ENCODE measurements around the gene ATP8B2. TPM values are rescaled to one million over a fixed set of nuclear protein-coding genes. Genes with fewer than 3 reads are reported as not detected.

Gene ATP8B2
- total RNA-seq, 1 donor from 2014 or later = 50.1 TPM

DNA sequence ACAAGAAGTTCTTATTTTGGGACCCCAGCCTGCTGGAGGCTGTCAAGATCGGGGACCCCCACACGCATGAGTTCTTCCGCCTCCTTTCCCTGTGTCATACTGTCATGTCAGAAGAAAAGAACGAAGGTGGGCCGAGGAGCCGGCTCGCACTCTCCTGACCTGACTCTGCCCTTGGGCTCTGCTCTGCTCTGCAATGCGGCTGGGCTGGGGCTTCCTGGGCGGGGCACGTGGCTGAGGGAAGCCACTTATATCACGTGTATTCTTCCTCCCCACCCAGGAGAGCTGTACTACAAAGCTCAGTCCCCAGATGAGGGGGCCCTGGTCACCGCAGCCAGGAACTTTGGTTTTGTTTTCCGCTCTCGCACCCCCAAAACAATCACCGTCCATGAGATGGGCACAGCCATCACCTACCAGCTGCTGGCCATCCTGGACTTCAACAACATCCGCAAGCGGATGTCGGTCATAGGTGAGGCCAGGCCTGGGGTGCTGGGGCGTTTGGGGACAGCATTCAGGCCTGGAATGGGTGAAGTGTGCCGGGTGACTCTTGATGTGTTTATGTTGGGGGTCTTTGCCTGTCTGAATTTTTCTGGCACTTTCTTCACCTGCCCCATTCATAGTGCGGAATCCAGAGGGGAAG lies 17.6 kb downstream of the ATP8B2 start:
- peaks cover 73% of the 10 kb centered on the region for H3K4me1 Mint-ChIP-seq (ENCODE audit: low read depth)
- DNase-seq (ENCODE audit: low spot score) = peak; percentile 64
- H3K27me3 Mint-ChIP-seq (ENCODE audit: insufficient read depth) = no peaks in the 10 kb centered on the region
- peak overlapping the region; percentile 73 for H3K4me3 Mint-ChIP-seq
- intact Hi-C loops (cut with micrococcal nuclease) = loop anchor here (2.0 kb wide), 1 partner anchor 16 kb away; no protein-coding TSS in a partner anchor
- no peaks in the 10 kb centered on the region for H3K9me3 Mint-ChIP-seq
- H3K27ac Mint-ChIP-seq = peak overlapping the region; percentile 87
- peaks cover 80% of the 10 kb centered on the region for H3K36me3 Mint-ChIP-seq (ENCODE audit: low read depth)

DNA sequence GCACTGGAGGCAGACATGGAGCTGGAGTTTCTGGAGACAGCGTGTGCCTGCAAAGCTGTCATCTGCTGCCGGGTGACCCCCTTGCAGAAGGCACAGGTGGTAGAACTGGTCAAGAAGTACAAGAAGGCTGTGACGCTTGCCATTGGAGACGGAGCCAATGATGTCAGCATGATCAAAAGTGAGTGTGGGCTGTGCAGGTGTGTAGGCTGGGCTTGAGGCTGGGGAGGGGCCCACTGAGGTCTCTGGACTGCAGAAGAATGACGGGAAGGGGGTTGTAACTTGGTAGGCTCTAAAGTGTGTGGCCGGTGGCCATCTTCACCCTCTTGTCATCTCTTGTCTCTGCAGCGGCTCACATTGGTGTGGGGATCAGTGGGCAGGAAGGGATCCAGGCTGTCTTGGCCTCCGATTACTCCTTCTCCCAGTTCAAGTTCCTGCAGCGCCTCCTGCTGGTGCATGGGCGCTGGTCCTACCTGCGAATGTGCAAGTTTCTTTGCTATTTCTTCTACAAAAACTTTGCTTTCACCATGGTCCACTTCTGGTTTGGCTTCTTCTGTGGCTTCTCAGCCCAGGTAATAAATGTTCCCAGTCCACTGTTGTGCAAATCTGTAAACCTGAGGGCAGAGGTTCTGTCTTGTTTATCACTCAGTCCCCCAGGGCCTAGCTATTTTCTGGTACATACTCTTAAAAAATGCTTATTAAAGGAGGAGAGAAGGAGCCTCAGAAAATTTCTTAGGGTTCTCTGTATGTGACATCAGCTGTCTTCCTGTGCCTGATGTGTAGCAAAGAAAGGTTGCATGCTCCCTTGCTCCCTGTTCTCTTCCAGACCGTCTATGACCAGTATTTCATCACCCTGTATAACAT lies 19.9 kb downstream of the ATP8B2 start:
- peaks cover 73% of the 10 kb centered on the region for H3K36me3 Mint-ChIP-seq (ENCODE audit: low read depth)
- intact Hi-C loops (cut with micrococcal nuclease) = loop anchor here (1.0 kb wide), 1 partner anchor 10 kb away; no protein-coding TSS in a partner anchor
- no peaks in the 10 kb centered on the region for H3K27me3 Mint-ChIP-seq (ENCODE audit: insufficient read depth)
- H3K9me3 Mint-ChIP-seq = no peaks in the 10 kb centered on the region
- peak overlapping the region; percentile 67 for H3K27ac Mint-ChIP-seq
- peaks cover 54% of the 10 kb centered on the region for H3K4me1 Mint-ChIP-seq (ENCODE audit: low read depth)
- H3K4me3 Mint-ChIP-seq = peak overlapping the region; percentile 63
- peak; percentile 44 for DNase-seq (ENCODE audit: low spot score)

DNA sequence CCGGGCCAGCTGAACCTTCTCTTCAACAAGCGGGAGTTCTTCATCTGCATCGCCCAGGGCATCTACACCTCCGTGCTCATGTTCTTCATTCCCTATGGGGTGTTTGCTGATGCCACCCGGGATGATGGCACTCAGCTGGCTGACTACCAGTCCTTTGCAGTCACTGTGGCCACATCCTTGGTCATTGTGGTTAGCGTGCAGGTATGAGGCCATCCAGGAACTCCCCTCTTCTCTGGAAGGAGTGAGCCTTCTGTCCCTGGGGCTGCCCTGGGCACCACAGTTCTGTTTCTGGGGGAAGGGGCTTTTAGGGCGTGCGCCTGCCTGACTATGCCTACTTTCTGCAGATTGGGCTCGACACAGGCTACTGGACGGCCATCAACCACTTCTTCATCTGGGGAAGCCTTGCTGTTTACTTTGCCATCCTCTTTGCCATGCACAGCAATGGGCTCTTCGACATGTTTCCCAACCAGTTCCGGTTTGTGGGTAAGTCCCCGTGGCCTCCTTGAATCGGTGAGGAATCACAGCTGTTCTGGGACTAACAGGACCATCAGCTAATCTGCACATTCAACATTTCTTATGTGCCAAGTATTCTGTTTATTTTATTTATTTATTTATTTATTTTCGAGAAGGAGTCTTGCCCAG lies 21.1 kb downstream of the ATP8B2 start:
- Mint-ChIP-seq H3K4me1 (ENCODE audit: low read depth) (peaks cover 48% of the 10 kb centered on the region), H3K27me3 (ENCODE audit: insufficient read depth) (no peaks in the 10 kb centered on the region)
- intact Hi-C loops (cut with micrococcal nuclease) = no loop called here

DNA sequence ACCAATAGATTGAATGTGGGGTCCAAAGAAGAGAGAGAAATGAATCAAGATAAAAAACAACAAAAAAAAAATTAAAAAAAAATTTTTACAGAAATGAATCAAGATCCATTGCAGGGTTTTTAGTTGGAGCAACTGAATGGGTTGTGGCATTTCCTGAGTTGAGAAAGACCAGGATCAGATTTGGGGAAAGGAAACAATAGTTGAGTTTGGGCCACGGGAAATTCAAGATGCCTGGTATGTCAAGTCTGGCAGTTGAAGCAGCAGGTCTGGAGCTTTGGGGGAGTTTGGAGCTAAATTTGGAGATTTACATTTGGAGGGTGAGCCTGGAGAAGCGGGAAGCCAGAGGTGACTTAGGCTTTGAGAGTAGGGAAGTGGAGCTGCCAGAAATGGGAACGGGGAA lies 22.6 kb downstream of the ATP8B2 start:
- H3K27ac Mint-ChIP-seq = no peak overlapping the region
- DNase-seq (ENCODE audit: low spot score) = no peak
- peaks cover 53% of the 10 kb centered on the region for H3K36me3 Mint-ChIP-seq (ENCODE audit: low read depth)
- H3K27me3 Mint-ChIP-seq (ENCODE audit: insufficient read depth) = peaks cover 5% of the 10 kb centered on the region
- intact Hi-C loops (cut with micrococcal nuclease) = no loop called here
- H3K4me3 Mint-ChIP-seq = no peak overlapping the region
- peaks cover 42% of the 10 kb centered on the region for H3K4me1 Mint-ChIP-seq (ENCODE audit: low read depth)
- no peaks in the 10 kb centered on the region for H3K9me3 Mint-ChIP-seq

More for the DNA sequence above, 21.1 kb downstream of the ATP8B2 start:
- peaks cover 61% of the 10 kb centered on the region for H3K36me3 Mint-ChIP-seq (ENCODE audit: low read depth)
- no peak overlapping the region for H3K4me3 Mint-ChIP-seq
- no peaks in the 10 kb centered on the region for H3K9me3 Mint-ChIP-seq
- H3K27ac Mint-ChIP-seq = no peak overlapping the region
- DNase-seq (ENCODE audit: low spot score) = no peak

DNA sequence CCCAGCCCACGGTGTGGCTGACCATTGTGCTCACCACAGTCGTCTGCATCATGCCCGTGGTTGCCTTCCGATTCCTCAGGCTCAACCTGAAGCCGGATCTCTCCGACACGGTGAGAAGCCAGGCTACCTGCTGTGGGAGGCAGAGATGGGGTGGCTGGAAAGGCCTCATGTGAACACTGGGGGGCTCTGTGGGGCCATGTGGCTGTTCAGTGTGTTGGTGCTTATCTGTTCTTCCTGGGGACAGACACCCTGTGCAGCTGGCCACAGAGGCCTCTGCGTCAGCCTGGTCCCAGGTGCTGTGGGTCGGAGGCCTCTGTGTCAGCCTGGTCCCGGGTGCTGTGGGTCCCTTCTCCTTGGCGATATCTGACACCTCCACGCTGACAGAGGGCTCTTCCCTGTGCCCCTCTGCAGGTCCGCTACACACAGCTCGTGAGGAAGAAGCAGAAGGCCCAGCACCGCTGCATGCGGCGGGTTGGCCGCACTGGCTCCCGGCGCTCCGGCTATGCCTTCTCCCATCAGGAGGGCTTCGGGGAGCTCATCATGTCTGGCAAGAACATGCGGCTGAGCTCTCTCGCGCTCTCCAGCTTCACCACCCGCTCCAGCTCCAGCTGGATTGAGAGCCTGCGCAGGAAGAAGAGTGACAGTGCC lies 23.2 kb downstream of the ATP8B2 start:
- Mint-ChIP-seq H3K9me3 (no peaks in the 10 kb centered on the region), H3K27ac (no peak overlapping the region)
- intact Hi-C loops (cut with micrococcal nuclease) = no loop called here

DNA sequence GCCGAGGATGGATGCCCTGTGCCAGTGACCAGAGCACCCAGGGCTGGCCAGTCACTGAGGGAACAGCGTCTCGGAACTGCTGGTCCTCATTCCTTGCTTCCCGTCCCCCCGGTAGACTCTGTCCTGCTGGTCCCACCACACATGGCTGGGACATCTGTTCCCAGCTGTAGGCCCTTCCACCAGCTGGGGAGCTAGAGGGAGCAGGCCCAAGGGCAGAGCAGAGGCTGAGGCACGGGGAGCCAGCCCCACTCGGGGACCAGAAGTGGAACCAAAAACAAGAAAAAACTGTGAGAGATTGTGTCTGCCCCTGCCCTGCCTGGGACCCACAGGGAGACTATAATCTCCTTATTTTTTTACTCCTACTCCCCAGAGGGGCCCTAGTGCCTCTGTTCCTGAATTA lies 23.8 kb downstream of the ATP8B2 start:
- intact Hi-C loops (cut with micrococcal nuclease) = no loop called here
- no peak for DNase-seq (ENCODE audit: low spot score)
- no peak overlapping the region for H3K4me3 Mint-ChIP-seq
- H3K36me3 Mint-ChIP-seq (ENCODE audit: low read depth) = peaks cover 41% of the 10 kb centered on the region
- no peaks in the 10 kb centered on the region for H3K9me3 Mint-ChIP-seq
- H3K4me1 Mint-ChIP-seq (ENCODE audit: low read depth) = peaks cover 42% of the 10 kb centered on the region
- no peak overlapping the region for H3K27ac Mint-ChIP-seq
- H3K27me3 Mint-ChIP-seq (ENCODE audit: insufficient read depth) = peaks cover 5% of the 10 kb centered on the region

More for the DNA sequence above, 23.2 kb downstream of the ATP8B2 start:
- peaks cover 47% of the 10 kb centered on the region for H3K36me3 Mint-ChIP-seq (ENCODE audit: low read depth)
- H3K4me1 Mint-ChIP-seq (ENCODE audit: low read depth) = peaks cover 42% of the 10 kb centered on the region
- no peak for DNase-seq (ENCODE audit: low spot score)
- H3K4me3 Mint-ChIP-seq = no peak overlapping the region
- peaks cover 5% of the 10 kb centered on the region for H3K27me3 Mint-ChIP-seq (ENCODE audit: insufficient read depth)

DNA sequence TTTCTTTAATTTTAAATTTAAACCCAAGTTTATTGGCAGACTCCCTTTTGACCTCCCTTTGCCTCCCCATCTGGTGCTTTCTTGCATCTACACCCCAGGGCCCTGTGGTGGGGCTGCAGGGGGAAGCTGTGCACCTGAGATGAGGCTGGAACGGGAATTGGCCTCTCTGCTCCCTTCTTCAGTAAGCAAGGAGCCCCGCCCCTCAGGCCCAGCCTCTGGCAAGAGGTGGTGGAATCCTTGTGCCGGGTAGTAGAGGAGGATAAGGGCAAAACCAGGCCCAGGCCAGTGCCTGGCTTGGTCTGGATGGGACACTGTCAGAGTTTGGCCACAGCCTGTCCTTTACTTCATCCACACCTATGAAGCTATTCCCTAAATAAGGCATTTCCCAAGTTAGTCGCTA lies 25.1 kb downstream of the ATP8B2 start:
- H3K36me3 Mint-ChIP-seq (ENCODE audit: low read depth) = peaks cover 30% of the 10 kb centered on the region
- H3K9me3 Mint-ChIP-seq = no peaks in the 10 kb centered on the region
- no peak for DNase-seq (ENCODE audit: low spot score)
- H3K27me3 Mint-ChIP-seq (ENCODE audit: insufficient read depth) = peaks cover 5% of the 10 kb centered on the region
- H3K4me3 Mint-ChIP-seq = no peak overlapping the region
- H3K4me1 Mint-ChIP-seq (ENCODE audit: low read depth) = peaks cover 34% of the 10 kb centered on the region
- H3K27ac Mint-ChIP-seq = no peak overlapping the region
- intact Hi-C loops (cut with micrococcal nuclease) = loop anchor here (5.0 kb wide), 2 partner anchors 37 to 127 kb away; no protein-coding TSS in a partner anchor

DNA sequence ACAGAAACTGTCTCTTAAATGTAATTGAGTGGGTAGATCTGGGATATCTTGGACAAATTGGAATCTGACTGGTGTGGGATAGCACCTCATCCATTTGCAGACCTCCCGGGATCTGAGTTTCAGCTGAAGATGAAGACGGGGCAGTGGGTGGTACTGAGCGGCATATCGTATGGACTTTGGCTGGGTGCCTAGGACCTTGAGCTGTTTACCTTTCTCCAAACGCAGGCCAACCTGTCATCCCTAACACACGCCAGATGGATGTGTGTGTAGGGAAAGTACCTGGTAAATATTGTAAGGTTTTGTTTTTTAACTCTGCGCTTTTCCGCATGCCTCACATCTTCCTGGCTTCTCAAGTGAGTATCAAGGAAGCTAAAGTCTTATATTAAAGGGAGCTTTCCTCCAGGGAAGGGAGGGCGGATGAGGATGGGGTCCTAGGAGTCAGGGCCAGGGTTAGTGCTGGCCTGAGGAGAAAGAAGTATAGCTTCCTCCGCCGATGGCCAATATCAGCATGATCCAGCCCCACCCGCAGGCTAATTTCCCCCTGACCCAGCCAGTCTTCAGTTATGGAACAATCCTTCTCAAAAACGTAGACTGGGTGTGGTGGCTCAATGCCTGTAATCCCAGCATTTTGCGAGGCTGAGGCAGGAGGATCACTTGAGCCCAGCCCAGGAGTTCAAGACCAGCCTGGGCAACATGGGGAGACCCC lies 26.2 kb downstream of the ATP8B2 start:
- Mint-ChIP-seq H3K27me3 (ENCODE audit: insufficient read depth) (peaks cover 5% of the 10 kb centered on the region), H3K36me3 (ENCODE audit: low read depth) (peaks cover 24% of the 10 kb centered on the region), H3K4me3 (no peak overlapping the region), H3K4me1 (ENCODE audit: low read depth) (peaks cover 27% of the 10 kb centered on the region), H3K9me3 (no peaks in the 10 kb centered on the region), H3K27ac (no peak overlapping the region)
- intact Hi-C loops (cut with micrococcal nuclease) = loop anchor here (2.0 to 5.0 kb wide), 3 partner anchors 36 to 126 kb away; no protein-coding TSS in a partner anchor
- no peak for DNase-seq (ENCODE audit: low spot score)

DNA sequence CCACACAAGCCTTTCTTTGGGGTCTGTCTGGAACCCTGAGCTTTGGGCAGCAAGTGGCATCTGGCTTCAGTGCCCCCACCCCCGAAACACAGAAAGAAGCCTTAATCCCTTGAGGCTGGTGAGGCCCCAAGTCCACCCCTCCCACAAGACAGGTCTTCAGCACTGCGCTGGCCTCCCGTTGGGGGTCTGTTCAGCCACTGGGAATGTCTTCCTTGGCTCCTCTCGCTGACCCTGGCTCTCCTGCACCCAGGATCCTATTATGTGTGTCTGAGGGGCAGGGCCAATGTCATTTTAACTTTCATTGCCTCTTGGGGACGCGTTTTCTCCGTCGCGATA lies 26.9 kb downstream of the ATP8B2 start:
- peak overlapping the region; percentile 77 for H3K4me3 Mint-ChIP-seq
- H3K4me1 Mint-ChIP-seq (ENCODE audit: low read depth) = peaks cover 25% of the 10 kb centered on the region
- H3K36me3 Mint-ChIP-seq (ENCODE audit: low read depth) = peaks cover 19% of the 10 kb centered on the region
- intact Hi-C loops (cut with micrococcal nuclease) = loop anchor here (2.0 to 5.0 kb wide), 3 partner anchors 35 to 125 kb away; no protein-coding TSS in a partner anchor
- no peak for DNase-seq (ENCODE audit: low spot score)
- H3K9me3 Mint-ChIP-seq = no peaks in the 10 kb centered on the region
- H3K27me3 Mint-ChIP-seq (ENCODE audit: insufficient read depth) = peaks cover 5% of the 10 kb centered on the region
- H3K27ac Mint-ChIP-seq = no peak overlapping the region

DNA sequence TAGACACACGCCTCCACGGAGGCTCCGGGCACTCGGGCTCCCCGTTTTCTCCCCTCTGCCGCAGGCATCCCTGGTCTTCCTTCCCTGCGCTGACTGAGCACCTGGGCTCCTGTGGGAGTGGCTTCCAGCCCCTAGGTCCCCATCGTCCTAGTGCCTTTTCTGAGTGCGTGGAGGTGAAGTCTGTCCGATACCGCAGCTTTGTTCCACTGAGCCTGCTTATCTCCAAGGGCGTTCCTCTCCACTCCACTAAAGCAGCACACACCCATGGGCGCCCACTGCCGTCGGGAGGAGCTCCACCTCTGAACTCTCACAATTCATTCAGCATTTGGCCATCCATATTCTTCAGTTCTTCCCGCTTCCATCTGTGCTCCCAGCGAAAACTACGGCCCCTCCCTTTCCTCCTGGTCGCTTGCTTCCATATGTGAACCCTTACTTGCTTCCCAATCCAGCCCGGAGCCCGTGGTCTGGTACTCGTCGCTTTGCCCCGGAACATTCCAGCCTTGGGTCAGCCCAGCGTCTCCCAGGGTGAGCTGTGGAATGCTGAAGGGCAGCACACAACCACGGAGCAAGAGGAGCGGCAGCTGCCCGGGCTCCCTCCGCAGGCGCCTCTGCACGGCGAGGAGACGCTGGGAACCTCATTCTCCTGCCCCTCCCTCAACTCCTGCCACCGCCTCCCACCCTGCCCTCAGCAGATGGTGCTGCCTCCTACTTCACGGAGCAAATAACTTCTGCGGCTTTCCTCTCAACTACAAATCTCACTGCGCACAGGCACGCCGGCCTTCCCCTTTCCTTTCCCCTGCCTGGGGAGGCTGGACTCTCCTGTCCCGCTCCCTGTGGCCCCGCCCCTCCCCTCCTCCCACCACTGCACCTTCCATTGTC lies 27.5 kb downstream of the ATP8B2 start:
- H3K27ac Mint-ChIP-seq = peak overlapping the region; percentile 29

DNA sequence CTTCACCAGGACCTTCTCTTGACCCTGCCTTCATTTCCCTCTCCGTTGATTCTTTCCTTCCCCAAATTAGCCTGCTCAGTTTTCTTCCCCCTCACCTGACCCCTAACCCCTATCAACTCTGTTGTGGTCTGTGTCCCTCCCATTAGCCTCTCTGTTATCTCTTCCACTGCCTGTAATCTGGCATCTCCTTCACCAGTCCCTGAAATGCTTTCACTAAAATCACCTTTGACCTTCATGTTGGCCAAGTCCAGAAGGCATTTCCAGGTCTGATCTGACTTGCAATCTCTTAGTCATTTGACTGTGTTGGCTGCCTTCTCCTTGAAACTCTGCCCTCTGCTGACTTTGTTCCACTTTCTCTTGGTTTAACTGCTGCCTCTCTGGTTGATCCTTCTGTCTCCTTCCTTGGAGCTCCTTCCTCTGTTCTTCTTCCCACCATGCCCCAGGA lies 28.2 kb downstream of the ATP8B2 start:
- DNase-seq (ENCODE audit: low spot score) = no peak
- H3K9me3 Mint-ChIP-seq = no peaks in the 10 kb centered on the region
- intact Hi-C loops (cut with micrococcal nuclease) = loop anchor here (1.0 to 5.0 kb wide), 4 partner anchors 34 to 124 kb away; no protein-coding TSS in a partner anchor
- peak overlapping the region; percentile 54 for H3K27ac Mint-ChIP-seq
- H3K4me3 Mint-ChIP-seq = peak overlapping the region; percentile 77
- H3K4me1 Mint-ChIP-seq (ENCODE audit: low read depth) = peaks cover 22% of the 10 kb centered on the region
- H3K27me3 Mint-ChIP-seq (ENCODE audit: insufficient read depth) = peaks cover 5% of the 10 kb centered on the region
- H3K36me3 Mint-ChIP-seq (ENCODE audit: low read depth) = peaks cover 11% of the 10 kb centered on the region

More for the DNA sequence above, 27.5 kb downstream of the ATP8B2 start:
- peaks cover 5% of the 10 kb centered on the region for H3K27me3 Mint-ChIP-seq (ENCODE audit: insufficient read depth)
- H3K4me3 Mint-ChIP-seq = peak overlapping the region; percentile 77
- intact Hi-C loops (cut with micrococcal nuclease) = loop anchor here (1.0 to 5.0 kb wide), 4 partner anchors 34 to 124 kb away; no protein-coding TSS in a partner anchor
- H3K9me3 Mint-ChIP-seq = no peaks in the 10 kb centered on the region
- DNase-seq (ENCODE audit: low spot score) = no peak
- peaks cover 22% of the 10 kb centered on the region for H3K4me1 Mint-ChIP-seq (ENCODE audit: low read depth)
- peaks cover 14% of the 10 kb centered on the region for H3K36me3 Mint-ChIP-seq (ENCODE audit: low read depth)
